Brain microvascular endothelial cell (primary cell): ENCODE measurements around the gene CFAP92.
"Not testable (repeated sequence)": the region's sequence is repeated elsewhere in the genome, so short reads cannot be mapped to it uniquely, and the experiment has no call there.

Experiments used
- DNase-seq: peaks from one replicate; pipeline ENCODE4 v3.0.0-alpha.2; 2020
- H3K27ac ChIP-seq: fragments of 250-450 bp; sonication (Bioruptor Pico); 2 replicates; pipeline ENCODE4 v1.5.1; 2020; ENCODE audit warnings: mild to moderate bottlenecking, moderate library complexity
- H3K27me3 ChIP-seq: fragments of 250-450 bp; sonication (Bioruptor Pico); replicated peaks from 2 replicates; pipeline ENCODE4 v1.5.1; 2020; ENCODE audit warnings: mild to moderate bottlenecking
- H3K36me3 ChIP-seq: fragments of 250-450 bp; sonication (Bioruptor Pico); replicated peaks from 2 replicates; pipeline ENCODE4 v1.5.1; 2020; ENCODE audit warnings: mild to moderate bottlenecking
- H3K4me3 ChIP-seq: 2 replicates; pipeline ENCODE4 v1.5.1; 2011; ENCODE audit warnings: low read depth, mild to moderate bottlenecking, control low read depth, low read length, moderate library complexity
- CTCF ChIP-seq: IDR thresholded peaks from 2 replicates; pipeline ENCODE4 v1.5.1; 2011; ENCODE audit warnings: low read depth, mild to moderate bottlenecking, moderate library complexity, low read length, control low read depth, inconsistent platforms; ENCODE audit errors: missing control alignments
- in situ Hi-C: cut with HindIII; loops from 2 replicates; pipeline ENCODE4 v1.10.0; 2017; ENCODE audit warnings: low sequenced_read_pairs, low pct_ligation_motif_present

Gene CFAP92

GRCh38 chr3:128933213-128933921, 60.5 kb downstream of the CFAP92 start:
- TF ChIP-seq CTCF, result no peak
- in situ Hi-C loops, result no loop called here
- DNase-seq, result no peak
- Histone ChIP-seq H3K4me3 (no peak overlapping the region), H3K27ac (no peak overlapping the region), H3K27me3 (no peaks in the 10 kb centered on the region), H3K36me3 (no peaks in the 10 kb centered on the region)

- Histone ChIP-seq H3K36me3 (no peaks in the 10 kb centered on the region), H3K27me3 (no peaks in the 10 kb centered on the region), H3K4me3 (no peak overlapping the region), H3K27ac (no peak overlapping the region)
- no peak for DNase-seq
- in situ Hi-C loops, result no loop called here
- TF ChIP-seq CTCF, result no peak
Observed at GRCh38 chr3:128932516-128933212, 61.2 kb downstream of the CFAP92 start.

GRCh38 chr3:128931046-128931445, 62.8 kb downstream of the CFAP92 start:
- H3K4me3 ChIP-seq, result no peak overlapping the region
- H3K27ac ChIP-seq, result no peak overlapping the region
- TF ChIP-seq CTCF, result no peak
- in situ Hi-C loops, result no loop called here
- no peak for DNase-seq
- H3K36me3 ChIP-seq, result no peaks in the 10 kb centered on the region
- H3K27me3 ChIP-seq, result no peaks in the 10 kb centered on the region

- in situ Hi-C loops, result no loop called here
- no peak for DNase-seq
- Histone ChIP-seq H3K4me3 (no peak overlapping the region), H3K27me3 (no peaks in the 10 kb centered on the region), H3K36me3 (no peaks in the 10 kb centered on the region), H3K27ac (no peak overlapping the region)
- TF ChIP-seq CTCF, result no peak
Observed at GRCh38 chr3:128929364-128929763, 64.5 kb downstream of the CFAP92 start.

GRCh38 chr3:128923986-128924385, 69.9 kb downstream of the CFAP92 start:
- H3K36me3 ChIP-seq, in situ Hi-C loops, H3K4me3 ChIP-seq, H3K27ac ChIP-seq, DNase-seq, H3K27me3 ChIP-seq: not testable (repeated sequence)

- Histone ChIP-seq H3K27ac (no peak overlapping the region), H3K4me3 (no peak overlapping the region), H3K36me3 (no peaks in the 10 kb centered on the region), H3K27me3 (no peaks in the 10 kb centered on the region)
- no peak for TF ChIP-seq CTCF
- DNase-seq, result no peak
- in situ Hi-C loops, result no loop called here
Observed at GRCh38 chr3:128923576-128923975, 70.3 kb downstream of the CFAP92 start.
